ENCODE data around the gene ASCC2. TPM values are rescaled to one million over a fixed set of nuclear protein-coding genes. Genes with fewer than 3 reads are reported as not detected.

The ASCC2 gene
- total and polyA plus RNA-seq, 2 experiments from 2014 or later = 30.5 to 31.3 TPM

DNA sequence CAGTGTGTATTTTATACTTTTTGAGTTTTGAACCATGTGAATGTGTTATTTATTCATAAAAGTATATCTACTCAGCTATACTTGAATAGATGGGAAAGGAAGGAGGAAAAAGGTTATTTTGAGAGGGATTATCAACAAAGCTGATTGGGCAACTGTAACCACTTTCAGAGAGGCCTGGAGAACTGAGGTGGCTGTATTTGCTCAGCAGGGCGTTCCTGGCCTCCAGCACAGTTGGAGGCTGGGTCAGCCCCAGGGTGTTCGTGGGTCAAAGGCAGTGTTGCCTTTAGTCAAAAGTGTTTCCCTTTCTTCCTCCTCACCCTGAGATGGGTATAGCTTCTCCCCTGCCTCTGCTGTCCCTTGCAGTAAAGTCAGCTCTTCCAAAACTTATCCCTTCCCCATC, 26.7 kb downstream of the ASCC2 start (continued):
- TF ChIP-seq REST (IDR thresholded peaks at IDR 0.05; ENCODE audit: unreplicated experiment) (no peak), ZNF462 (CRISPR knock-in tag; IDR thresholded peaks at IDR 0.05) (no peak), EZH2phosphoT487 (IDR thresholded peaks at IDR 0.05; ENCODE audit: unreplicated experiment) (no peak)

GRCh38 chr22:29810216-29810615, 27.9 kb downstream of the ASCC2 start:
- Histone ChIP-seq H3K27me3 (ENCODE audit: insufficient read depth) (no peaks in the 10 kb centered on the region), H4K20me1 (replicated peaks; ENCODE audit: insufficient read depth) (no peaks in the 10 kb centered on the region), H3K79me2 (replicated peaks; ENCODE audit: insufficient read depth) (no peaks in the 10 kb centered on the region), H3K36me3 (ENCODE audit: insufficient read depth) (peaks cover 15% of the 10 kb centered on the region), H3F3A (replicated peaks; ENCODE audit: low read depth) (no peaks in the 10 kb centered on the region), H3K4me3 (no peak overlapping the region), H3K4me1 (ENCODE audit: insufficient read depth) (no peaks in the 10 kb centered on the region), H2AFZ (no peak overlapping the region), H3K9me2 (ENCODE audit: insufficient read depth) (no peaks in the 10 kb centered on the region), H3K4me2 (no peak overlapping the region), H3K27ac (ENCODE audit: low read depth) (no peak overlapping the region)
- H3K36me3 Mint-ChIP-seq (ENCODE audit: low read depth) = peaks cover 58% of the 10 kb centered on the region
- no peak overlapping the region for H3K4me3 Mint-ChIP-seq
- no peaks in the 10 kb centered on the region for H3K9me3 Mint-ChIP-seq
- H3K27ac Mint-ChIP-seq = no peak overlapping the region
- H3K27me3 Mint-ChIP-seq (ENCODE audit: insufficient read depth, low read depth, poor library complexity) = peaks cover 2% of the 10 kb centered on the region
- no peak for DNase-seq (ENCODE audit: low spot score)
- no peaks in the 10 kb centered on the region; the same call in 2 of the 3 replicates for H3K4me1 Mint-ChIP-seq
- ATAC-seq = no peak
- TF ChIP-seq ZNF331 (CRISPR knock-in tag; IDR thresholded peaks at IDR 0.05; ENCODE audit: low read depth) (no peak), CREB1 (CRISPR knock-in tag; IDR thresholded peaks at IDR 0.05; ENCODE audit: low read depth) (no peak), EZH2 (IDR thresholded peaks at IDR 0.05; ENCODE audit: low read depth, unreplicated experiment) (no peak), REST (IDR thresholded peaks at IDR 0.05; ENCODE audit: unreplicated experiment) (no peak), POLR2AphosphoS5 (IDR thresholded peaks at IDR 0.05; ENCODE audit: low read depth) (no peak), NANOG (IDR thresholded peaks at IDR 0.05; ENCODE audit: borderline replicate concordance) (no peak)
- TF ChIP-seq, protein P1, sequence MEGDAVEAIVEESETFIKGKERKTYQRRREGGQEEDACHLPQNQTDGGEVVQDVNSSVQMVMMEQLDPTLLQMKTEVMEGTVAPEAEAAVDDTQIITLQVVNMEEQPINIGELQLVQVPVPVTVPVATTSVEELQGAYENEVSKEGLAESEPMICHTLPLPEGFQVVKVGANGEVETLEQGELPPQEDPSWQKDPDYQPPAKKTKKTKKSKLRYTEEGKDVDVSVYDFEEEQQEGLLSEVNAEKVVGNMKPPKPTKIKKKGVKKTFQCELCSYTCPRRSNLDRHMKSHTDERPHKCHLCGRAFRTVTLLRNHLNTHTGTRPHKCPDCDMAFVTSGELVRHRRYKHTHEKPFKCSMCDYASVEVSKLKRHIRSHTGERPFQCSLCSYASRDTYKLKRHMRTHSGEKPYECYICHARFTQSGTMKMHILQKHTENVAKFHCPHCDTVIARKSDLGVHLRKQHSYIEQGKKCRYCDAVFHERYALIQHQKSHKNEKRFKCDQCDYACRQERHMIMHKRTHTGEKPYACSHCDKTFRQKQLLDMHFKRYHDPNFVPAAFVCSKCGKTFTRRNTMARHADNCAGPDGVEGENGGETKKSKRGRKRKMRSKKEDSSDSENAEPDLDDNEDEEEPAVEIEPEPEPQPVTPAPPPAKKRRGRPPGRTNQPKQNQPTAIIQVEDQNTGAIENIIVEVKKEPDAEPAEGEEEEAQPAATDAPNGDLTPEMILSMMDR (conservative IDR thresholded peaks at IDR 0.05; ENCODE audit: low read depth in 2 of 2) = no peak
